CD4-positive, alpha-beta T cell (primary cell): ENCODE data around the gene CPNE8. TPM values are rescaled to one million over a fixed set of nuclear protein-coding genes. Genes with fewer than 3 reads are reported as not detected.
"Not testable (repeated sequence)": the region's sequence is repeated elsewhere in the genome, so short reads cannot be mapped to it uniquely, and the experiment has no call there.

ENCODE experiments used
- ATAC-seq: fragments of 200-7000 bp; cut with Tn5 transposase; one replicate; pipeline ENCODE4 v1.10.0; 2022; ENCODE audit warnings: mild to moderate bottlenecking; ENCODE audit not compliant: poor library complexity
- CTCF ChIA-PET: fragments of 350-600 bp; sonication (Branson Sonifier 250); formaldehyde crosslinking; loops from one replicate; lab custom pipeline; 2021; ENCODE audit warnings: antibody characterized with exemption, inconsistent platforms; lab: Charles Lee
- POLR2A ChIA-PET: fragments of 350-600 bp; sonication (Branson Sonifier 250); formaldehyde crosslinking; loops from one replicate; lab custom pipeline; 2021; ENCODE audit warnings: antibody characterized with exemption, inconsistent platforms; lab: Charles Lee
- DNase-seq, 14 experiments: peaks; one replicate each; pipeline ENCODE4 v3.0.0-alpha.2; 2013 to 2020; ENCODE audit warnings: mixed read lengths in 2 of 14
- H3K27ac ChIP-seq, 2 donors: one replicate each; pipeline versions ENCODE4 v1.5.1 to v1.7.0; 2013; ENCODE audit warnings: low read length in 2 of 2, low read depth in 1 of 2, mild to moderate bottlenecking in 1 of 2
- H3K27me3 ChIP-seq, 2 experiments: 1 replicate in 1 of 2; 2 replicates in 1 of 2; pipeline versions ENCODE4 v1.6.1 to v1.7.0; 2013; ENCODE audit warnings: low read length in 2 of 2, control low read depth in 1 of 2, mild to moderate bottlenecking in 1 of 2, moderate library complexity in 1 of 2; ENCODE audit not compliant: insufficient read depth in 2 of 2, control insufficient read depth in 1 of 2
- H3K36me3 ChIP-seq: one replicate; pipeline ENCODE4 v1.6.1; 2013; ENCODE audit warnings: low read length, control low read depth; ENCODE audit not compliant: insufficient read depth
- H3K4me1 ChIP-seq: one replicate; pipeline ENCODE4 v1.6.1; 2013; ENCODE audit warnings: low read length, control low read depth; ENCODE audit not compliant: insufficient read depth
- H3K4me3 ChIP-seq: one replicate; pipeline ENCODE4 v1.5.1; 2013; ENCODE audit warnings: mild to moderate bottlenecking, low read length, moderate library complexity
- H3K9me3 ChIP-seq, 2 experiments: 1 replicate in 1 of 2; 2 replicates in 1 of 2; pipeline versions ENCODE4 v1.6.1 to v1.7.0; 2013; ENCODE audit warnings: low read length in 2 of 2, mild to moderate bottlenecking in 2 of 2, control low read depth in 1 of 2, moderate library complexity in 1 of 2; ENCODE audit not compliant: control insufficient read depth in 1 of 2, insufficient read depth in 1 of 2
- H3K27ac Mint-ChIP-seq: one replicate; pipeline ENCODE4 v1.8.0; 2020; ENCODE audit warnings: mixed read lengths
- H3K27me3 Mint-ChIP-seq: one replicate; pipeline ENCODE4 v1.8.0; 2021; ENCODE audit warnings: mixed read lengths
- H3K36me3 Mint-ChIP-seq: one replicate; pipeline ENCODE4 v1.8.0; 2021; ENCODE audit warnings: low read depth, mixed read lengths
- H3K4me1 Mint-ChIP-seq: one replicate; pipeline ENCODE4 v1.8.0; 2021; ENCODE audit warnings: low read depth, mixed read lengths
- H3K4me3 Mint-ChIP-seq: one replicate; pipeline ENCODE4 v1.8.0; 2020; ENCODE audit warnings: mild to moderate bottlenecking, mixed read lengths
- H3K9me3 Mint-ChIP-seq: one replicate; pipeline ENCODE4 v1.8.0; 2020; ENCODE audit warnings: mixed read lengths
- CTCF ChIP-seq: fragments of 200-600 bp; IDR thresholded peaks from one replicate; pipeline ENCODE4 v1.8.0; 2022; ENCODE audit warnings: antibody characterized with exemption, mild to moderate bottlenecking
- intact Hi-C, 2 experiments: fragments of 100-400 bp; cut with DNase I in 1 of 2; cut with micrococcal nuclease in 1 of 2; formaldehyde crosslinking; loops; one replicate each; pipeline versions ENCODE4 v1.15.1 to v1.9.0; 2023 to 2025; cut with DNase I, micrococcal nuclease
- total RNA-seq, 174 experiments: library from RNA in 2 of 174; stranded (reverse) in 2 of 174; gene quantifications; one replicate each; pipeline ENCODE4 v1.2.3 and lab custom pipeline; 2021 to 2026

Gene CPNE8
- total RNA-seq, 2 experiments from 2014 or later, result 2.7 to 3.6 TPM

GRCh38 chr12:38745601-38746000 lies 159.8 kb downstream of the CPNE8 start:
- ChIA-PET CTCF (no interaction called here), POLR2A (no interaction called here)
- no peak overlapping the region for H3K27ac Mint-ChIP-seq
- Histone ChIP-seq H3K27ac (no peak overlapping the region), H3K4me1 (no peaks in the 10 kb centered on the region), H3K36me3 (no peaks in the 10 kb centered on the region), H3K9me3 (peaks cover 0 to 6% of the 10 kb centered on the region in 2 experiments), H3K27me3 (no peaks in the 10 kb centered on the region), H3K4me3 (no peak overlapping the region)
- intact Hi-C loops, result no loop called here
- no peaks in the 10 kb centered on the region for H3K27me3 Mint-ChIP-seq
- H3K9me3 Mint-ChIP-seq, result no peaks in the 10 kb centered on the region
- no peak for ATAC-seq
- no peaks in the 10 kb centered on the region for H3K36me3 Mint-ChIP-seq
- DNase-seq, result no peak
- TF ChIP-seq CTCF, result no peak
- no peak overlapping the region for H3K4me3 Mint-ChIP-seq
- H3K4me1 Mint-ChIP-seq, result no peaks in the 10 kb centered on the region

GRCh38 chr12:38744041-38744440 lies 161.3 kb downstream of the CPNE8 start:
- H3K27me3 Mint-ChIP-seq, result no peaks in the 10 kb centered on the region
- no peaks in the 10 kb centered on the region for H3K27me3 ChIP-seq

GRCh38 chr12:38742496-38742895 lies 162.9 kb downstream of the CPNE8 start:
- H3K4me1 ChIP-seq, H3K9me3 ChIP-seq, H3K27ac Mint-ChIP-seq, CTCF ChIA-PET, H3K27me3 ChIP-seq, DNase-seq, intact Hi-C loops, H3K4me3 Mint-ChIP-seq, H3K4me1 Mint-ChIP-seq, POLR2A ChIA-PET, H3K27me3 Mint-ChIP-seq, H3K4me3 ChIP-seq, ATAC-seq, H3K9me3 Mint-ChIP-seq, H3K36me3 ChIP-seq, H3K36me3 Mint-ChIP-seq, H3K27ac ChIP-seq: not testable (repeated sequence)

More at GRCh38 chr12:38744041-38744440, 161.3 kb downstream of the CPNE8 start:
- ChIA-PET POLR2A (no interaction called here), CTCF (no interaction called here)
- Histone ChIP-seq H3K27ac (no peak overlapping the region), H3K4me1 (no peaks in the 10 kb centered on the region), H3K4me3 (no peak overlapping the region), H3K9me3 (no peaks in the 10 kb centered on the region), H3K36me3 (no peaks in the 10 kb centered on the region)
- no peak overlapping the region for H3K27ac Mint-ChIP-seq
- no peak overlapping the region for H3K4me3 Mint-ChIP-seq
- H3K4me1 Mint-ChIP-seq, result no peaks in the 10 kb centered on the region
- intact Hi-C loops, result no loop called here
- ATAC-seq (no peak), DNase-seq (no peak)
- no peaks in the 10 kb centered on the region for H3K36me3 Mint-ChIP-seq
- TF ChIP-seq CTCF, result no peak
- no peaks in the 10 kb centered on the region for H3K9me3 Mint-ChIP-seq

- POLR2A ChIA-PET, result no interaction called here
- no peak overlapping the region for H3K4me3 Mint-ChIP-seq
- Histone ChIP-seq H3K4me1 (no peaks in the 10 kb centered on the region), H3K9me3 (peaks cover 0 to 4% of the 10 kb centered on the region in 2 experiments), H3K27ac (no peak overlapping the region), H3K4me3 (no peak overlapping the region), H3K36me3 (no peaks in the 10 kb centered on the region), H3K27me3 (no peaks in the 10 kb centered on the region)
- H3K27ac Mint-ChIP-seq, result no peak overlapping the region
- no peak for ATAC-seq
- H3K9me3 Mint-ChIP-seq, result no peaks in the 10 kb centered on the region
- no peak for DNase-seq
- no peak for TF ChIP-seq CTCF
- intact Hi-C loops, result no loop called here
- H3K4me1 Mint-ChIP-seq, result no peaks in the 10 kb centered on the region
- CTCF ChIA-PET, result no interaction called here
- no peaks in the 10 kb centered on the region for H3K27me3 Mint-ChIP-seq
- no peaks in the 10 kb centered on the region for H3K36me3 Mint-ChIP-seq
Measured at GRCh38 chr12:38736821-38737220, 168.6 kb downstream of the CPNE8 start.
